Dedifferentiated amniotic fluid mesenchymal stem cell (primary cell): ENCODE measurements around the gene SMIM24.

ENCODE experiments used
- DNase-seq: peaks from one replicate; pipeline ENCODE4 v3.0.0-alpha.2; 2016; ENCODE audit errors: extremely low spot score

The SMIM24 gene

DNA sequence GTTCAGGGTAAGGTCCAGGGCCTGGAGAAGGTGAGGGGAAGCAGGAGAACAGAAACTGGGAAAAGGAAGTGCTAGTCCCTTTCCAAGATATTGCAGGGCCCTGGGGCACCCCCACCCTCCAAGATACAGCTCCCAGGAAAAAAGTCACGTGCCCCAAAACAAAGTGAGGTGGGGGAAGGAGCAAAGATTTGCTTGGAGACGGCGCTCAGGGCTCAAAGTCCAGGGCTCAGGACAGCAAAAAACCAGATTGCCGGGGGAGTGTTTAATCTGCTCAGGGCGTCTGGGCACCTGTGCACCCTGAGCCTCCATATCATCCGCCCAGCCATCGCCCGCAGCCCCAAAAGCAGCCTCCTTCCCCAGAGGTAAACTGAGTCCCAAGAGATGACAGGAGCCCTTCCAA is 6.3 kb downstream of the SMIM24 start:
- no peak for DNase-seq

DNA sequence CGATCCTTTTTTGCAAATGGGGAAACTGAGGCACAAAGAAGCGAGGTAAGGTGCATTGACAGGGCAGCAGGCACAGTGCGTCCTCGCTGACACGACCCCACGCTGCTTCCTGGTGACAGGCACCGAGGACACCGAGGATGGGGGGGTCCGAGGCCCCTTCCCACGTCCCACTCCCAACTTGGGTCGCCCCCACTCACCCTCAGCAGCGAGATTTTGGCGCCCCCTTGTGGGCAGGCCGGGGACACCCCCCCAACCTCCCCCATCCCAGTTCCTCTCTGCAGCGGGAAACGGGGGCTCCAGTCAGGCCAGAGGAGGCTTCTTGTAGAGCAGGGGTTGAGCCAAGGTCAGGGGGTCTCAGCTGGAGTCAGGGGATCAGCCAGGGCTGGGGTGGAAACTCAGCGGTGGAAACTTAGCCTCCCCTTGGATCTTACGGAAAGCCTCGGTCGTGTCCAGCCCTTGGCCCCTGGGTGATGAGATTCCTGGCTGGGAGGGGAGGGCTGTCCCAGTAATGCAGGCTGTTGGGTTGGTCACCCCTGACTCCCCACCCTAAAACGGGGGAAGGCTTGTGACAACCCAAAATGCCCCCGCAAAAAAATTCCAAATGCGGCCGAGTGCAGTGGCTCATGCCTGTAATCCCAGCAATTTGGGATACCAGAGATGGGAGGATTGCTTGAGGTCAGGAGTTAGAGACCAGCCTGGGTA is 8.2 kb downstream of the SMIM24 start:
- DNase-seq = no peak

DNA sequence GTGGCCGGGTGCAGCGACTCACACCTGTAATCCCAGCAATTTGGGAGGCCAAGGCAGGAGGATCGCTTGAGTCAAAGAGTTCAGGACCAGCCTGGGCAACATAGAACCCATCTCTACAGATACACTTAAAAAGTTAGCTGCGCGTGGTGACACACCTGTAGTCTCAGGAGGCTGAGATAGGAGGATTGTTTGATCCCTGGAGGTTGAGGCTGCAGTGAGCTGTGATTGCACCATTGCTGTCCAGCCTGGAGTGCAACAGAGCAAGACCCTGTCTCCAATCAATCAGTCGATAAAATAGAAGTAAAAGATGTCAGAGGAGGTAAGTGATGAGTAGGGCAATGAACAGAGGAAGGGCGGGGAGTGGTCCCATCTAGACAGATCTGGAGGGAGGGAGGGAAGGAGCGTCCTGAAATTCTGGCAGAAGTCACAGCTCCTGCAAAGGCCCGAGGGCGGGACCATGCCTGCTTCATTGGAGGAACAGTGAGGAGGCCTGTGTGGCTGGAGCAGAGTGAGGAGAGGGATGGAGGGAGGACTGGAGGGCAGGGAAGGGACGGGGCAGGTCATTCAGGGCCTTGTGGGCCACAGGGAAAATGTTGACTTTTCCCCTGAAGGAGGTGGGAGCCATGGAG is 9.7 kb downstream of the SMIM24 start:
- DNase-seq = no peak

DNA sequence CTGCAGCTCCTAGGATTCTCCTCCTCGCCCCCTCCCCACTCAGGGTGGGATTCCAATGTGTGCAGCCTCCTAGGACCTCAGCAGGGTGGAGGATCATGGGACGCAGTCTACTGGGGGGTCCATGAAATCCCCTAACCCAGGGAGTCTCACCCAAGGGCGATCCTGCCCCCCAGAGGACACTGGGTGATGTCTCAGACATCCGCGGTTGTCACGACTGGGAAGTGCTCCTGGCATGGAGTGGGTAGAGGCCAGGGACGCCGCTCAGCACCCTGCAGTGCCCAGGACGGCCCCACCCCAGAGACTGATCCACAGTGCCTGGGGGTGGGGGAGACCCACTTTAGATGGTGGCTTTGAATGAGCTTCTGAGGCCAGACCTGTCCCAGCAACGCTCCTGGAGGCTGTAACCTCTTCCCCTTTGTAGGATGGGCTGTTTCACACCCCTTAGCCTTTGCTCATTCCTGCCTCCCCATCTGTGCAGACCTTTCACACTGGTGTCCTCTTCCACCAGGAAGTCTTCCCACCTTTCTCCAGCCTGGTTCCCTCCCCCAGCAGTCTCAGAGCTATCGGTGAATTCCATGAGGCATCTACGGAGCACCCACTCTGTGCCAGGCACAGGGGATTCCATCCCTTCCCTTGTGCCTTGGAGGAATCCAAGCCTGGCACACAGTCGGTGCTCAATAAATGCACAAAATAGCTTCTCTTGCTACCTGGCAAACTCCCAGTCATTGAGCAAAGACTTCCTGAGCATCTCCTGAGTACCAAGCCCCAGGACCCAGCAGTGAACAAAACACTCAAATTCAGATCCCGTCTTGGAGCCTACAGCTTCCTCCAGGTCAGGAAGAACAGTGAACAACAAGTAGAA is 10.5 kb downstream of the SMIM24 start:
- DNase-seq = no peak

DNA sequence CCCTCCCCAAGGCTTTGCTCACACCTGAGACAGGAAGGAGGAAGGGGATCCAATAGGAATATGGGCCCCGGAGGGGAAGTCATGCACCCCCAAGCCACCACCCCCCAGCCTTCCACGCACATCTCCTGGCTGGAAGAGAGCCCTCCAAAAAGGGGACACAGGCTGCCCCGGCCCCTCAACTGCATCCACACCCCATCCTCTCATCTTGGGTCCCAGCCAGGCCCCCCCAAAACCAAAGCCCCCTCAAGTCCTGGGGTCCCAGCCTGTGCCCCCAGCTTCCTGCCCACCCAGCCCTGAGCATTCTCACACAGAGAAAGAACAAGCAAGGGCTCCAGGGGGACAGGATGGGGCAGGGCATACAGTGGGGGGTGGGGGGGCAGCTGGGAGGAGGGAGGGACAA is 12.1 kb downstream of the SMIM24 start:
- DNase-seq = no peak

DNA sequence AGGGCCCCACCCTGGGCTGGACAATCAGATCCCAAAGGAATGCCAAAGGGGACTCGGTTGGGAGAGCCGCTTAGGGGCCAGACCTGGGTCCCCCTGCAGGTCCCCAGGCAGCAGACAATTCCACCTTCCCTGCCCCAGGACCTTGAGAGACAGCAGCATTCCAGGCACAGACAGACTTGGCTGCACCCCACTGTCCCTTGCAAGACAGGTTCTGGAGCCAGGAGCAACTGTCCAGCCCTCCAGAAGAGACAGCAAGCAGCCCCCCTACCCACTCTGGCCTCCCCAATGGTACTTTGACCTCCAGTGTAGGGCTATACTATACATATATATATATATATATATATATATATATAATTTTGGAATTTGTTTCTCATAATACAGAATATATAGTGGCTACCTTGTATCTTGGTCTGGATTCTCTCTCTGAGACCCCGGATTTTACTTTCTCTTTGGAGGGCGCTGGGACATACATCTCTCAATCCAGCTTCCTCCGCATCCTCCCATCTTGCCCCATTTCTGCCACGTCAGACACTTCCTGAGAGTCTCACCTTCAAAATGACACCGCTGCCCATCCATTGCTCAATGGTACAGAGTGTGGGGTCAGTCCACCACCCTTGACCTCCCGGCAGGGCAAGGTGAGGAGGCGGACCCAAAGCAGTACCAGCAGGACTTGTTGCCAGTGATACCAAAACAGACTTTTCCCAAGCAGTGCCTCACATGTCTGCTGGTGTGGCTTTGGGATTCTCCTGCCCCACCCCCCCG is 12.7 kb downstream of the SMIM24 start:
- no peak for DNase-seq

DNA sequence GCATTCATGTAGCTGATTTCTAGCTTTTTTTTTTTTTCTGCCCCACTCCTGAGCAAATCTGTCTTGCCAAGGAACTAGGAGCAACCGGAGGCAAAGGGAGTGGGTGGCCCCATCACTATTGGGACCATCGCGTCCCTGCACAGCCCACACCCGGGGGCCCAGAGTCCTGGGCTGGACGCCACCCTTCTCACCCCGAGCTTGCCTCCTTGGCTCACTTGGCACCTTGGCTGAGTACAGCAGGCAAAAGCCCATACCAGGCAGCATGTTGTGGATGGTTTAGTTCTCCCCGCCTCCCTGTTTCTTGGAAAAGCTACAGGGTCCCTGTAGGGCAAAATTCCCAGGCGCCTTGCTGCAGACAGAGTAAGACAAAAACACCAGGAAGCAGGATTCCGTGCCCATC is 13.7 kb downstream of the SMIM24 start:
- DNase-seq = no peak

DNA sequence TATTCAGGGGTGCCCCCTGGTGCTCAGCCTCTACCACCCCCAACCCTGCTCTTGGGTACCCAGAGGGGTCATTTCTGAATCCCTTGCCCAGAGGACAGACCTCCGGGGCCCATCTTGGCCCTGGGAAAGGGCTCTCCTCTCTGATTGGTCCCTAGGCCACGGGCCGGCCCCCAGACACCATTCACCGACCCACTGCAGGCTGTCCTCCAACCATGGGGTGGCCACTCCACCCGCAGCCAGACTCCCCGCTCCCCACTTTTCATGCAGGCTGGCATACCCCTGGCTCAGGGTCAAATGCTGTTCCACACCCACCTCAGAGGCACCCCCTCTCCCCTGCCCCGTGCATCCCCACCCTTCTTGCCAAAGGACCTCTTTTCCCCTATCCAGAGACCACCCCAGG is 14.8 kb downstream of the SMIM24 start:
- no peak for DNase-seq

DNA sequence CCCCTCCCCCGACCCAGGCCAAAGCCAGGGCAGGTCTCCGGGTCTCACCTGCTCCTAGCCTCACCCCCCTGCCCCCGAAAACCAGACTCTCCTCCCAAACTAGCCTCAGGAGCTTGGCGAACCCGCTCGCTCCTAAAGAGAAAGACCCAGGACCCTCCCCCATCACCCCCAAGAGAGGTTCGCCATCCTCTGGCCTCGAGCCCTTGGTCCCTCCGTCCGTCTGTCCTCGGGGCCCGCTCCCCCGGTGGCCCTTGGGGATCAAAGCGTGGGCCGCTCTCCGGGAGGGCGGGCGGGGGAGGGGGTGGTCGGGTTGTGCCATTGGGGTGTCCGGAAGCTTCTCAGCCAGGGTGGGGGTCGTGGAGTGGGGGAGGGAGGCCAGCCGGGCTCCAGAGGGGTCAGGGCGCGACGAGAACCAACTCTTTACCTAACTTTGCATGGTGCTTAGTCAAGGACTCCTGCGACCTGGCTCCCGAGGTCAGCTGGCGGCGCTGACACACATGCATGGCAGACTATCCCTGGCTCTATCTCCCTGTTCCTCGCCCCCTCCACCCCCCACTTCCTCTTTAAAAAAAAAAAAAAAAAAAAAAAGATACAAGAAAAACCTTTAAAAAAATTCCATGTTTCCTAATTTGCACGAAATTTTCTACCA is 15.6 kb downstream of the SMIM24 start:
- no peak for DNase-seq

DNA sequence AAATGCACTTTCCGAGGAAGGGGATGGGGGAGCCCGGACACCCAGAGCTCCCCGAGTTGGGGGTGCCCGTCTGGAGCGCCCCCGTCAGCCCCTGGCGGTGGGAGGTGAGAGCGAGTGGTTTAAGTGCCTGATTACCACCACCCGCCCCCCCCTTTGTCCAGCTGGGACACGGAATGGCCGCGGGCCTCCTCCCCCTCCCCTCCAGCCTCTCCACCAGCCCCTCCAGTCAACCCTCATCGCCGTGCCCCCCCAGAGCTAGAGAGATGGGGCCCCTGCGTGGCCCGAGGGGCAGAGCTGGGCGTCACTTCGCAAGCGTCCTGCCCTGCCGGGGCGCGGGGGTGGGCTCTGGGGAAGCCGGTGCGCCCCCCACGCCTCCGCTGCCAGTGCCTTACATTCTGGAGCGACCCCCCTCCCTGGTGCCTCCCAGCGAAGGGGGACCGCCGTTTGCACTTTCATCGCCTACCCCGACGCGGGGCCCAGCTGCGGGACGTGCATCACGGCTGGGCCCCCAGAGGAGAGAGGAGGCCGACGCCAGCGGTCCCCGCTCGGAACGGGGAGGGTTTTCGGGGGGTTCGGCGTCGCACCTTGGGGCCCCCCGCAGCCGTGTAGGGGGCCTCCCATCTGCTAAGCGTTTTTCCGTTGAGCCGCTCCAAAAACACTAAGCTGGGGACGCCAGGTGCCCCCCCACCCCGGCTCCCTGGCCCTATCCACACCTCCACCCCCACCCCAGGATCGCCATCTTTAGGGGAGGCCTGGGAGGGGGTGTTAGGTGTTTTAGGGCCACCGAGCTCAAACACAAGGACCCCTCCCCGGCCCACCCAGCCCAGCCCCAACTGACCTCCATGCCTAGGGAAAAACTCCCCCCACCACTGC is 16.4 kb downstream of the SMIM24 start:
- DNase-seq = no peak

DNA sequence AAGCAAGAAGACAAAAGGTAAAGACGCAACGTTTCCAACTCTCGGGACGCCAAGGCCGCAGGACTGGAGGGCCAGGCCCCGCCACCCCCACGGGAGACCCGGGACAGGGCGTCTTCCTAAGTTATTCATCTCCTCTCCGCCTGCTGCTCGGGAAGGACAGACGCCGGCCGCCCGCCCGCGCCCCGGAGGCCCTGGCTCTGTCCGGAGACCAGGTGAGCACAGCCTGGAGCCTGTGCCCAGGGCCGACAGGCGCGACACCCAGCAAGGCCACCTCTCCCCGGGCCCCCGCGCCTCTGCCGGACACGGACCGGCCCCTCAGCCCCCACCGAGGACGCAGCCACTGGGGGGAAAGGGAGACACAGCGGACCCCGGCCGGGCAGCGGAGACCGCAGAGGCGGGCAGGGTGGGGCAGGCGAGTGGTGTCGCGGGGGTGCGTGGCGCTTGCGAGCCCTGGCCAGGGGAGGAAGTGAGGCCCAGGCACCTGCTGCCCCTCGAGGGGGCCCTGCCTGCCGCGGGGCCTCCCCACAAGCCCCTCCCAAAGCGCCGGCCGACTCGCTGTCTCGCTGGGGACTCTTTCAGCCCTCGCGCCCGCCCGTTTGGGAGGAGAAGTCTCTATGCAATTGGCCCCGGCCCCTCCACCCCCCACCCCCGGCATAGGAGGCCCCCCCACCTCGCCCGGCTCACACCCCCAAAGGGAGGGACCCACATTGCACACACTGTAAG is 17.2 kb downstream of the SMIM24 start:
- no peak for DNase-seq

DNA sequence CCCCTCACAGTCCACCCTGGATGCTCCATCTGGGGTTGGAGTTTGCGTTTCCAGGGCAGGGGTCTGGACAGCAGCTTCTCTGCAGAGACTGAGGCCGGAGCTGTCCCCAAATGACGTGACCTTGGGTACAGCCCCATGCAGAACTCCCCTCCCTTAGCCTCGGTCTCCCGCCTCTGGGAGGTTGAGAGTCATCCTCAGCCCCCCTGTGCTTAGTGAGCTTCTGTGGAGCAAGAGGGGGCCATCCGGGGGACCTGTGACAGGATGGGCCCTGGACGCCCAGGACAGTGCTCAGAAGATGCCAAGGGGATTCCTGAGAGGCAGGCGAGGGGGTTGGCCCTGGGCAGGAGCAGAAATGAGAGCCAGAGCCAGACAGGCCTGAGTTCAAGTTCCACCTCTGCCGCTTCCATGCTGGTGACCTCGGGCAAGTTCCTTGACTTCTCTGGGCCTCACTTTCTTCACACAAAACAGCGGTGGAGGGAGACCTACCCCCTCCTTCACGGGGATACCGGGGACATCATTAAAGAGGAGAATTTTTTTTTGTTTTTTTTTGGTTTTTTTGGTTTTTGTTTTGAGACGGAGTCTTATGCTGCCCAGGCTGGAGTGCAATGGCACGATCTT is 20.3 kb downstream of the SMIM24 start:
- DNase-seq = no peak

DNA sequence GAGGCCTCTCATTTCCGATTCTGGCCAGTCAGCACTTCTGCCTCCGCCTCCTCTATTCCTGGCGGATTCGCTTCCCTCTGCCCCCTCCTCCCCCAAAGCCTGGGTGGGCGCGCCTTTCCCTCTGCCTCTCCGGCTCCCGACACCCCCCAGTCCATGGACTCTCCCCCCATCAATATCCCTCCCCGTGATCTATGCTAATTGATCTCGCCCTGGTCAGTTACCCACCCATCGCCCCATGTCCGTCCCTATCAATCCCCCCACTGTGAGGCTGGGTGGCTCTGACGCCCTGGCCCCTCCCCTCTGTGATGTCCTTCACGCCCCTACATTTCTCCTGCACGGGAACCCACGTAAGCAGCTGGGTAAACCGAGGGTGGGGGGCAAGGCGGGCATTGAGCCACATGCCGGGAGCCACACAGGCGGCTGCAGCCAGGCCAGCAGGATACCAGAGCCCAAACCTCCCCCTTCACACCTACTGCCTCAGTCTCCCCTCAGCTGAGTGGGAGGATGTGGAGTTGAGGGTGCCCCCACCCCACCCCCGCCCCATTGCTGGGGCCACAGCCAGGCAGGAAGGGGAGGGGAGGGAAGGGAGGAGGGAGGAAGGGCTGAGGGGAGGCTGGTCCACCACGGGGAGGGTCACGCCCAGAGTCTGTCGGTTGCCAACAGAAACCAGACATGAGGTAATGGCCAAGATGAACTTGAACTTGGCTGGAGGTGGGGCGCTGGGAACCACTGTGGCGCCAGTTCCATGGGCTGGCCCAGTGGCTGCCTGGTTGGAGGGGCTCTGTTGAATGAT is 21.0 kb downstream of the SMIM24 start:
- peak; percentile 57 for DNase-seq

DNA sequence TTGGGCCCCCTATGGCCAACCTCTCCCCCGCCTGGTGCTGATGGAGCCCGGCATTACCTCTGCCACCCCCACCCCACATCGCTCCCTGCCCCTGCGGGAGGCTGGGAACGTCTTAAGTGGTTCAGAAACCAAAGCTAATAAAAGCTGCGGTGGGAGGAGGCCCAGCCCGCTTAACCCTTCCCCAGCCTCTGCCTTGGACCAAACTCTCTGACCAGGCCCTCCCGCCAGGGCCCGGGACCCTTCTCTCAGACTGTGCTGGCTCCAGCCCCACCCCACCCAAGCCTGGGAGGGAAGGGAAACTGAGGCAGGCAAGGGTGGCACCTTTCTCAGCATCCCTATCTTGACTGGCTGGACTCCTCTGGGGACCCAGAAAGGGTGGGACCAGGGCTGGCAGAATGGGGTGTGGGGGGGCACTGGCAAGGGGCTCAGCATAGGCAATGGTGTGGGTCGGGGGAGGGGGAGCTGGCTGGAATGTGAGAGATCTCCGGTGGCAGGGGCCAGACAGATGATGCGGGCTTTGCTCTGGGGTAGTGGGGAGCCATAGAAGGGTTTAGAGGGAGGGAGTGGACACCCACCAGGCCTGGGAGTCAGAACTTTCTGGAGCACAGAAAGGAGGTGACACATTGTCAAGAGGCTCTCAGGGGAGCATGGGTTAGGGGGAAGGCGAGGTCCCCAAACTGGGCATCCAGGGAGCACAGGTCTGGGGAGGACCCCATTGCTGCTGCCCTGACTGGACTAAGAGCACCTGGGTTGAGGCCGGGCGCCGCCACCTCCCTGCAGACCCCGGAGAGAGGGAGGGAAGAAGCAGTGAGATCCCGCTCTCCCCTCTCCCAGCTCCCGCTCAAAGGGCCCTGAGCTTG is 21.9 kb downstream of the SMIM24 start:
- no peak for DNase-seq

DNA sequence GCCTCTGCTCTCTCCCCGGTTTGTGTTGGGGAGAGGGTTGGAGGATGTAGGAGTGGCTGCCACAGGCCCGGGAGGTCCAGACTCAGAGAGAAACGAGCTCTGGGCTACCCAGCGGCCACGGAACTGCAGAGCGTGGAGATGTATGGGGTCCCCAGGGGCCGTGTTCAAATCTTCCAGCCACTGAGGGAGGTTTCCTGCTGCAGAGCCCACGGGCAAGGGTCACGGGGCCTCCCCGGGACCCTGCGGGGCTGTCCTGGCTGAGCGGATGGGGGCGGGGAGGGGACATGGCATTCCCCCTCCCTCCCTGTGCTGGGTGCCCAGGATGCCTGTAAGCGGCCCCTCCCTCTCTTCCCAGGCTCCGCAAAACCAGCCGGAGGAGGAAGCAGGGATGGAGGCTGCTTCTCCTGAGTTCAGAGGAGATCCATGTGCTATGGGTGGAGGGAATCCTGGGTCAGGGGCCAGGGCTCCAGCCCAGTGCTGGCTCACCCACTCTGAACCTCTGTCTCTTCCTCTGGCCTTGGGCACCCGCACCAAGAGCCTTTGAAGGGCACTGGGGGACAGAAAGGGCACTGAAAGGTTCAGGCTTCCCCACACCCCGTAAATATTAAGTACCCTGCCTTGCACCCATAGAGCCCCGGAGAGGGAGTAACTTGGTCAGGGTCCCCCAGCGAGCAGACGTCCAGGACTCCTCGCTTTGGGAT is 22.6 kb downstream of the SMIM24 start:
- no peak for DNase-seq

DNA sequence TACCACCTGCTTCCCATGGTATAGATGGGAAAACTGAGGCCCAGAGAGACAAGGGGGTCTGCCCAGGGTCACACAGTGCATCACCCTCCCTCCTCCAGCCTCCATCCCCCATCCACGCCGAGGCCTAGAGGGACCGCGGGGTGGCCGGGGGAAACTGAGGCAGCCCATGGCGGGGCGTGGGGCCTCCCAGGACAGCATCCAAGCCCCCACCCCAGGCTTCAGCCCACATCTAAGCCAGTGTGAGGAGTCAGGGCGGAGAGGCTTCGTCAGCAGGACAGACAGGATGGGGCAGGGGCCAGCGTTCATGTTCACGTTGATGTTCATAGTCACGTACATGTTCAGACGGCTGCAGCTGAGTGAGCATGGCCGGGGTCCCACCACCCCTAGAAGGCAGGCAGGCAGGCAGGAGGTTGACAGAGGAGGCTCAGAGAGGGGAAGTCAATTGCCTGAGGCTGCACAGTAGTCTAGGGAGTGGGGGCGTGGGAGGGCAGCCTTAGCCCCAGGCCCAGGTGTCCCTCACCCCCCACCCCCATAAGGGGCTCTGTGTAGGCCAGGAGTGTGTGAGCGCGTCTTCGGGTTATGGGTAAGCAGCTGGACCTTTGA is 23.3 kb downstream of the SMIM24 start:
- DNase-seq = no peak
